Stimulated activated CD8-positive, alpha-beta memory T cell treated with anti-CD3 and anti-CD28 coated beads, Interleukin-15, amount 100 ng/mL, for 1 hour (primary cell): ENCODE measurements around the gene ATP5MC3.

ENCODE experiments used
- DNase-seq: peaks from one replicate; pipeline ENCODE4 v3.0.0-alpha.2; 2020; ENCODE audit warnings: low read depth

ATP5MC3 gene

GRCh38 chr2:175167792-175168563 lies 13.5 kb downstream of the ATP5MC3 start, which contains the start of gene ATF2:
Gene ATF2 (minus strand): TSS chr2:175168203. CDS start chr2:175136443, 31,760 bp downstream.
- DNase-seq, result peak; percentile 94

GRCh38 chr2:175167076-175167791 lies 14.3 kb downstream of the ATP5MC3 start:
- no peak for DNase-seq

- no peak for DNase-seq
These were observed 15.2 kb downstream of the ATP5MC3 start for GRCh38 chr2:175166216-175166824.

GRCh38 chr2:175164235-175164634 lies 17.3 kb downstream of the ATP5MC3 start:
- DNase-seq, result no peak

- DNase-seq, result no peak
These were observed 22.6 kb downstream of the ATP5MC3 start for GRCh38 chr2:175158894-175159293.

- no peak for DNase-seq
These were observed 25.0 kb downstream of the ATP5MC3 start for GRCh38 chr2:175156534-175156933.

- no peak for DNase-seq
These were observed 26.8 kb downstream of the ATP5MC3 start for GRCh38 chr2:175154661-175155082.

GRCh38 chr2:175152242-175152641 lies 29.3 kb downstream of the ATP5MC3 start:
- DNase-seq, result no peak

GRCh38 chr2:175151791-175152190 lies 29.7 kb downstream of the ATP5MC3 start:
- DNase-seq, result no peak

GRCh38 chr2:175147186-175147585 lies 34.3 kb downstream of the ATP5MC3 start:
- DNase-seq, result no peak

GRCh38 chr2:175143678-175144077 lies 37.8 kb downstream of the ATP5MC3 start:
- no peak for DNase-seq

GRCh38 chr2:175143191-175143590 lies 38.3 kb downstream of the ATP5MC3 start:
- DNase-seq, result no peak

GRCh38 chr2:175140332-175140731 lies 41.2 kb downstream of the ATP5MC3 start:
- DNase-seq, result no peak

- DNase-seq, result no peak
These were observed 43.7 kb downstream of the ATP5MC3 start for GRCh38 chr2:175137793-175138192.

GRCh38 chr2:175136334-175137215 lies 44.9 kb downstream of the ATP5MC3 start:
- DNase-seq, result no peak

GRCh38 chr2:175135862-175136261 lies 45.6 kb downstream of the ATP5MC3 start:
- no peak for DNase-seq

- DNase-seq, result no peak
These were observed 46.3 kb downstream of the ATP5MC3 start for GRCh38 chr2:175135177-175135576.

GRCh38 chr2:175131252-175131651 lies 50.3 kb downstream of the ATP5MC3 start:
- DNase-seq, result no peak

- DNase-seq, result no peak
These were observed 54.8 kb downstream of the ATP5MC3 start for GRCh38 chr2:175126661-175127060.
